Measurements from ENCODE around the gene MAST2.

DNA sequence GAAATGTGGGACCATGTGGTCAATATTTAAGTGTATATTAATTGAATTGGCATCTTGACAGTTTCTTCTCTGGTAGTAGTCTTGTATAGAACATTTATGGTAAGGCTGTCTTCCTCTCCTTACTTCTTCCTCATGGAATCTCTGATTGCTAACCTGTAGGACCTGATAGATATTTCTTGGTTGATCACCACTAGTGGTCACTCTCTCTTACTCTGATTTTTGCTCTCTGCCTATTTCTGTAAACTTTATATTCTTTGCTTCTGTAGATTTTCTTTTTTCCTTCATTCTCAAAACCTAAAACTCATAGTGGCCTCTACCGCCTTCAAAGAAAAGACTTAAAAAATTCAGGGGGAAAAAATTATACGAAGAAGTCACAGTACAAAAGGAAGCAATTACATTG is 21.2 kb downstream of the MAST2 start:
- TF ChIP-seq, protein P1, sequence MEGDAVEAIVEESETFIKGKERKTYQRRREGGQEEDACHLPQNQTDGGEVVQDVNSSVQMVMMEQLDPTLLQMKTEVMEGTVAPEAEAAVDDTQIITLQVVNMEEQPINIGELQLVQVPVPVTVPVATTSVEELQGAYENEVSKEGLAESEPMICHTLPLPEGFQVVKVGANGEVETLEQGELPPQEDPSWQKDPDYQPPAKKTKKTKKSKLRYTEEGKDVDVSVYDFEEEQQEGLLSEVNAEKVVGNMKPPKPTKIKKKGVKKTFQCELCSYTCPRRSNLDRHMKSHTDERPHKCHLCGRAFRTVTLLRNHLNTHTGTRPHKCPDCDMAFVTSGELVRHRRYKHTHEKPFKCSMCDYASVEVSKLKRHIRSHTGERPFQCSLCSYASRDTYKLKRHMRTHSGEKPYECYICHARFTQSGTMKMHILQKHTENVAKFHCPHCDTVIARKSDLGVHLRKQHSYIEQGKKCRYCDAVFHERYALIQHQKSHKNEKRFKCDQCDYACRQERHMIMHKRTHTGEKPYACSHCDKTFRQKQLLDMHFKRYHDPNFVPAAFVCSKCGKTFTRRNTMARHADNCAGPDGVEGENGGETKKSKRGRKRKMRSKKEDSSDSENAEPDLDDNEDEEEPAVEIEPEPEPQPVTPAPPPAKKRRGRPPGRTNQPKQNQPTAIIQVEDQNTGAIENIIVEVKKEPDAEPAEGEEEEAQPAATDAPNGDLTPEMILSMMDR (IDR thresholded peaks at IDR 0.05): no peak
- TF ChIP-seq POLR2A (IDR thresholded peaks at IDR 0.05): no peak
